Esophagus (tissue), 2 donors: ENCODE measurements around the gene BCL11A. TPM values are rescaled to one million over a fixed set of nuclear protein-coding genes. Genes with fewer than 3 reads are reported as not detected.

Experiments
- H3K27ac ChIP-seq, 2 donors: one replicate each; pipeline ENCODE4 v1.5.1; 2013; ENCODE audit warnings: low read depth in 2 of 2, mild to moderate bottlenecking in 2 of 2, inconsistent platforms in 1 of 2, low read length in 1 of 2, moderate library complexity in 1 of 2
- H3K27me3 ChIP-seq, 2 donors: one replicate each; pipeline ENCODE4 v1.6.1; 2013; ENCODE audit warnings: low read length in 2 of 2, control low read depth in 1 of 2, mild to moderate bottlenecking in 1 of 2; ENCODE audit not compliant: insufficient read depth in 2 of 2, control insufficient read depth in 1 of 2
- H3K36me3 ChIP-seq, 2 donors: one replicate each; pipeline ENCODE4 v1.6.1; 2013; ENCODE audit warnings: low read length in 1 of 2; ENCODE audit not compliant: control insufficient read depth in 2 of 2, insufficient read depth in 2 of 2
- H3K4me1 ChIP-seq, 2 donors: one replicate each; pipeline ENCODE4 v1.6.1; 2013; ENCODE audit warnings: low read length in 1 of 2; ENCODE audit not compliant: control insufficient read depth in 2 of 2, insufficient read depth in 2 of 2
- H3K4me3 ChIP-seq, 2 donors: one replicate each; pipeline ENCODE4 v1.5.1; 2013; ENCODE audit warnings: low read length in 2 of 2, mild to moderate bottlenecking in 2 of 2, low read depth in 1 of 2, moderate library complexity in 1 of 2
- H3K9me3 ChIP-seq, 2 donors: one replicate each; pipeline ENCODE4 v1.6.1; 2013; ENCODE audit warnings: mild to moderate bottlenecking in 2 of 2, low read depth in 1 of 2, low read length in 1 of 2, moderate library complexity in 1 of 2; ENCODE audit not compliant: control insufficient read depth in 2 of 2, insufficient read depth in 1 of 2
- WGBS, 2 donors: extraction: QIAGEN DNeasy Blood & Tissue Kit; methylation state at CpG; one replicate each; pipeline ENCODE4 v1.1.7; 2013; 5-methylcytosine and 5-hydroxymethylcytosine counted together
- polyA plus RNA-seq, 2 donors: library from polyadenylated mRNA; stranded (reverse); fragments of 200-250 nt; gene quantifications; one replicate each; pipeline ENCODE4 v1.2.3, GENCODE V29; 2013
- donor health status: healthy with polysubstance abuse.
- donor health status: Bipolar disorder and iron deficiency.

Gene BCL11A
- polyA plus RNA-seq, 2 donors: 8.6 to 25.5 TPM

GRCh38 chr2:60479226-60480088 lies 74.0 kb downstream of the BCL11A start:
- Histone ChIP-seq H3K4me3 (no peak overlapping the region), H3K27ac (peak overlapping the region; percentile 79 to 96), H3K9me3 (no peaks in the 10 kb centered on the region), H3K36me3 (no peaks in the 10 kb centered on the region), H3K4me1 (peaks cover 0 to 16% of the 10 kb centered on the region in 2 donors), H3K27me3 (no peaks in the 10 kb centered on the region)
- 52 to 65% methylated on average over 22 of the region's 22 CpGs for WGBS, 2 donors

GRCh38 chr2:60478660-60479059 lies 74.8 kb downstream of the BCL11A start:
- Histone ChIP-seq H3K4me1 (peaks cover 0 to 16% of the 10 kb centered on the region in 2 donors), H3K27ac (peak overlapping the region; percentile 89 to 96), H3K36me3 (no peaks in the 10 kb centered on the region), H3K27me3 (no peaks in the 10 kb centered on the region), H3K4me3 (no peak overlapping the region), H3K9me3 (no peaks in the 10 kb centered on the region)
- WGBS, 2 donors: 51 to 52% methylated on average over 7 of the region's 7 CpGs

GRCh38 chr2:60476206-60476954 lies 77.1 kb downstream of the BCL11A start:
- Histone ChIP-seq H3K4me1 (peaks cover 0 to 18% of the 10 kb centered on the region in 2 donors), H3K27ac (peak overlapping the region in 1 of 2 donors; percentile 54), H3K36me3 (peaks cover 0 to 2% of the 10 kb centered on the region in 2 donors), H3K27me3 (no peaks in the 10 kb centered on the region), H3K4me3 (no peak overlapping the region), H3K9me3 (no peaks in the 10 kb centered on the region)
- 45 to 47% methylated on average over 2 of the region's 2 CpGs for WGBS, 2 donors

GRCh38 chr2:60475123-60475830 lies 78.2 kb downstream of the BCL11A start:
- Histone ChIP-seq H3K27ac (no peak overlapping the region), H3K36me3 (peaks cover 0 to 2% of the 10 kb centered on the region in 2 donors), H3K27me3 (no peaks in the 10 kb centered on the region), H3K4me3 (no peak overlapping the region), H3K4me1 (peaks cover 0 to 18% of the 10 kb centered on the region in 2 donors), H3K9me3 (no peaks in the 10 kb centered on the region)
- 89 to 90% methylated on average over 6 of the region's 6 CpGs for WGBS, 2 donors

- no peak overlapping the region for H3K4me3 ChIP-seq
- H3K36me3 ChIP-seq: peaks cover 0 to 2% of the 10 kb centered on the region in 2 donors
- no peaks in the 10 kb centered on the region for H3K9me3 ChIP-seq
- H3K27ac ChIP-seq: no peak overlapping the region
- H3K27me3 ChIP-seq: no peaks in the 10 kb centered on the region
- peaks cover 0 to 17% of the 10 kb centered on the region in 2 donors for H3K4me1 ChIP-seq
- WGBS, 2 donors: 61 to 65% methylated on average over 2 of the region's 2 CpGs
Measured at GRCh38 chr2:60474301-60474700, 79.2 kb downstream of the BCL11A start.

GRCh38 chr2:60473546-60473945 lies 79.9 kb downstream of the BCL11A start:
- Histone ChIP-seq H3K4me3 (no peak overlapping the region), H3K36me3 (peaks cover 0 to 2% of the 10 kb centered on the region in 2 donors), H3K9me3 (no peaks in the 10 kb centered on the region), H3K27me3 (no peaks in the 10 kb centered on the region), H3K27ac (no peak overlapping the region), H3K4me1 (peaks cover 0 to 14% of the 10 kb centered on the region in 2 donors)
- WGBS, 2 donors: 77 to 84% methylated on average over 3 of the region's 3 CpGs

GRCh38 chr2:60472663-60473289 lies 80.7 kb downstream of the BCL11A start:
- peaks cover 0 to 11% of the 10 kb centered on the region in 2 donors for H3K4me1 ChIP-seq
- 85 to 89% methylated on average over 5 of the region's 5 CpGs for WGBS, 2 donors
- no peaks in the 10 kb centered on the region for H3K9me3 ChIP-seq
- no peak overlapping the region for H3K27ac ChIP-seq
- H3K36me3 ChIP-seq: peaks cover 0 to 2% of the 10 kb centered on the region in 2 donors
- no peak overlapping the region for H3K4me3 ChIP-seq
- no peaks in the 10 kb centered on the region for H3K27me3 ChIP-seq

- Histone ChIP-seq H3K9me3 (no peaks in the 10 kb centered on the region), H3K4me1 (peaks cover 0 to 8% of the 10 kb centered on the region in 2 donors), H3K36me3 (peaks cover 0 to 2% of the 10 kb centered on the region in 2 donors), H3K27ac (no peak overlapping the region), H3K4me3 (no peak overlapping the region), H3K27me3 (no peaks in the 10 kb centered on the region)
- WGBS, 2 donors: 77 to 78% methylated on average over 5 of the region's 5 CpGs
Measured at GRCh38 chr2:60472041-60472440, 81.4 kb downstream of the BCL11A start.

GRCh38 chr2:60470340-60470739 lies 83.1 kb downstream of the BCL11A start:
- Histone ChIP-seq H3K36me3 (peaks cover 0 to 2% of the 10 kb centered on the region in 2 donors), H3K4me3 (no peak overlapping the region), H3K4me1 (peaks cover 0 to 8% of the 10 kb centered on the region in 2 donors), H3K9me3 (no peaks in the 10 kb centered on the region), H3K27ac (no peak overlapping the region), H3K27me3 (no peaks in the 10 kb centered on the region)
- 79 to 85% methylated on average over 5 of the region's 5 CpGs for WGBS, 2 donors
